M059J (cell line): Measurements from ENCODE around the gene CLEC1A. TPM values are rescaled to one million over a fixed set of nuclear protein-coding genes. Genes with fewer than 3 reads are reported as not detected.

ENCODE experiments used
- DNase-seq: peaks from one replicate; pipeline ENCODE4 v3.0.0-alpha.2; 2012; ENCODE audit warnings: low read depth
- total RNA-seq: library from RNA; depleted of rRNA; stranded (reverse); fragments of >200 nt; shearing (Covaris generic); gene quantifications from 2 replicates; pipeline ENCODE4 v1.2.3, GENCODE V29; 2014; rRNA removed

CLEC1A gene
- total RNA-seq = 0.99 and 2.7 TPM in 2 replicates

- DNase-seq = peak; percentile 43
Observed at GRCh38 chr12:10098791-10099190, at the start of gene CLEC1A. CLEC1A (minus strand) TSS chr12:10098985; CDS start chr12:10098922, 63 bp downstream.

- no peak for DNase-seq
Observed at GRCh38 chr12:10147714-10148403, 49.1 kb upstream of the CLEC1A start.

- peak; percentile 40 for DNase-seq
Observed at GRCh38 chr12:10142976-10143589, 44.3 kb upstream of the CLEC1A start.

GRCh38 chr12:10140001-10140400 lies 41.2 kb upstream of the CLEC1A start:
- peak; percentile 70 for DNase-seq

GRCh38 chr12:10136637-10137205 lies 37.9 kb upstream of the CLEC1A start:
- DNase-seq = peak; percentile 69

GRCh38 chr12:10135126-10135525 lies 36.3 kb upstream of the CLEC1A start:
- peak; percentile 66 for DNase-seq

- DNase-seq = no peak
Observed at GRCh38 chr12:10132850-10133370, 34.1 kb upstream of the CLEC1A start.

- DNase-seq = no peak
Observed at GRCh38 chr12:10131111-10131690, 32.4 kb upstream of the CLEC1A start.

- peak; percentile 72 for DNase-seq
Observed at GRCh38 chr12:10130042-10130441, 31.3 kb upstream of the CLEC1A start, which contains the start of gene CLEC7A. CLEC7A (minus strand) TSS chr12:10130199; CDS start chr12:10130082, 117 bp downstream.

GRCh38 chr12:10128687-10129086 lies 29.9 kb upstream of the CLEC1A start:
- no peak for DNase-seq

- DNase-seq = no peak
Observed at GRCh38 chr12:10126413-10126812, 27.6 kb upstream of the CLEC1A start.

- no peak for DNase-seq
Observed at GRCh38 chr12:10122689-10123088, 23.9 kb upstream of the CLEC1A start.

GRCh38 chr12:10121278-10121677 lies 22.5 kb upstream of the CLEC1A start:
- DNase-seq = no peak

- DNase-seq = peak; percentile 72
Observed at GRCh38 chr12:10119066-10119465, 20.3 kb upstream of the CLEC1A start.

- DNase-seq = no peak
Observed at GRCh38 chr12:10115890-10116289, 17.1 kb upstream of the CLEC1A start.

GRCh38 chr12:10115311-10115710 lies 16.5 kb upstream of the CLEC1A start:
- no peak for DNase-seq

GRCh38 chr12:10113920-10114319 lies 15.1 kb upstream of the CLEC1A start:
- DNase-seq = no peak

- no peak for DNase-seq
Observed at GRCh38 chr12:10113075-10113474, 14.3 kb upstream of the CLEC1A start.

- DNase-seq = no peak
Observed at GRCh38 chr12:10111451-10111850, 12.7 kb upstream of the CLEC1A start.

GRCh38 chr12:10110256-10110844 lies 11.6 kb upstream of the CLEC1A start:
- DNase-seq = no peak

- DNase-seq = no peak
Observed at GRCh38 chr12:10102322-10102721, 3.5 kb upstream of the CLEC1A start.

GRCh38 chr12:10101648-10102220 lies 2.9 kb upstream of the CLEC1A start:
- DNase-seq = peak; percentile 47
